ENCODE results near the gene GK.

- TF ChIP-seq CTCF (IDR thresholded peaks at IDR 0.05 in 8 of 11, conservative IDR thresholded peaks at IDR 0.05 in 3 of 11): no peak
- no peak for TF ChIP-seq POLR2AphosphoS5 (IDR thresholded peaks at IDR 0.05)
Measured at GRCh38 chrX:30673884-30674598, 20.8 kb downstream of the GK start.

Measured in spleen (tissue), 7 donors.